SK-N-SH (cell line): ENCODE data around the gene CACNG3. TPM values are rescaled to one million over a fixed set of nuclear protein-coding genes. Genes with fewer than 3 reads are reported as not detected.

Source experiments
- CTCF ChIA-PET: fragments of 300-600, 350-600 bp; formaldehyde crosslinking; extraction: SDS; loops from one replicate; lab custom pipeline; 2021; lab: Yijun Ruan, JAX
- POLR2A ChIA-PET: fragments of 350-600 bp; sonication (Branson Sonifier 250); formaldehyde crosslinking; extraction: SDS; loops from one replicate; lab custom pipeline; 2020; ENCODE audit warnings: antibody characterized with exemption, inconsistent platforms; lab: Yijun Ruan, JAX
- DNase-seq: peaks from one replicate; pipeline ENCODE4 v3.0.0; 2012
- H2AFZ ChIP-seq: fragments of 200-600 bp; sonication (generic); 2 replicates; pipeline ENCODE4 v1.8.1; 2016; ENCODE audit warnings: antibody characterized with exemption, mild to moderate bottlenecking, low read depth
- H3F3A ChIP-seq: fragments of 200-600 bp; sonication (generic); replicated peaks from 2 replicates; pipeline ENCODE3; 2016; ENCODE audit warnings: antibody characterized with exemption, mild to moderate bottlenecking; ENCODE audit not compliant: insufficient read depth
- H3K27ac ChIP-seq, 2 experiments: fragments of 200-500 bp in 1 of 2; fragments of 200-600 bp in 1 of 2; sonication (Bioruptor generic) in 1 of 2; sonication (generic), shearing (Covaris generic) in 1 of 2; 2 replicates each; pipeline versions ENCODE4 v1.5.1 to v1.6.1; 2014 to 2016; ENCODE audit warnings: low read depth in 2 of 2, inconsistent platforms in 1 of 2, low read length in 1 of 2, mild to moderate bottlenecking in 1 of 2, mixed read lengths in 1 of 2
- H3K27me3 ChIP-seq: fragments of 200-600 bp; sonication (generic), shearing (Covaris generic); 2 replicates; pipeline ENCODE4 v1.6.1; 2016; ENCODE audit warnings: mixed run types; ENCODE audit not compliant: insufficient read depth
- H3K36me3 ChIP-seq, 2 experiments: fragments of 200-500 bp in 1 of 2; fragments of 200-600 bp in 1 of 2; sonication (Bioruptor generic) in 1 of 2; sonication (generic) in 1 of 2; replicated peaks in 1 of 2; 2 replicates each; pipeline versions ENCODE3 to v1.5.1; 2014 to 2016; ENCODE audit warnings: low read length in 1 of 2, mild to moderate bottlenecking in 1 of 2; ENCODE audit not compliant: insufficient read depth in 2 of 2, control insufficient read depth in 1 of 2
- H3K4me1 ChIP-seq, 2 experiments: fragments of 200-500 bp in 1 of 2; fragments of 200-600 bp in 1 of 2; sonication (Bioruptor generic) in 1 of 2; sonication (generic), shearing (Covaris generic) in 1 of 2; 2 replicates each; pipeline versions ENCODE4 v1.5.1 to v1.6.1; 2014 to 2016; ENCODE audit warnings: low read depth in 1 of 2, low read length in 1 of 2, mixed run types in 1 of 2; ENCODE audit not compliant: insufficient read depth in 2 of 2, control insufficient read depth in 1 of 2
- H3K4me2 ChIP-seq: fragments of 200-600 bp; sonication (generic), shearing (Covaris generic); 2 replicates; pipeline ENCODE4 v1.6.1; 2017; ENCODE audit warnings: mixed run types
- H3K4me3 ChIP-seq, 2 experiments: fragments of 200-500 bp in 1 of 2; fragments of 200-600 bp in 1 of 2; sonication (Bioruptor generic) in 1 of 2; sonication (generic), shearing (Covaris generic) in 1 of 2; 2 replicates each; pipeline versions ENCODE4 v1.5.1 to v1.8.1; 2014 to 2016; ENCODE audit warnings: low read depth in 2 of 2, inconsistent platforms in 1 of 2, low read length in 1 of 2, mild to moderate bottlenecking in 1 of 2, mixed read lengths in 1 of 2, moderate library complexity in 1 of 2
- H3K79me2 ChIP-seq: fragments of 200-600 bp; sonication (generic); 2 replicates; pipeline ENCODE4 v1.8.1; 2017; ENCODE audit warnings: mild to moderate bottlenecking; ENCODE audit not compliant: insufficient read depth
- H3K9ac ChIP-seq: fragments of 200-600 bp; sonication (generic); 2 replicates; pipeline ENCODE4 v1.6.1; 2017; ENCODE audit warnings: mixed run types
- H3K9me2 ChIP-seq: fragments of 200-600 bp; sonication (generic); 2 replicates; pipeline ENCODE4 v1.6.1; 2017; ENCODE audit warnings: mixed run types
- H3K9me3 ChIP-seq: fragments of 200-600 bp; sonication (generic); 2 replicates; pipeline ENCODE4 v1.6.1; 2017; ENCODE audit warnings: mixed run types, mild to moderate bottlenecking, moderate library complexity
- H4K20me1 ChIP-seq: fragments of 200-600 bp; sonication (generic); 2 replicates; pipeline ENCODE4 v1.6.1; 2017; ENCODE audit warnings: mild to moderate bottlenecking, mixed run types; ENCODE audit not compliant: insufficient read depth
- ELF1 ChIP-seq: IDR thresholded peaks from 2 replicates; pipeline ENCODE4 v1.4.0; 2012
- FOSL2 ChIP-seq: IDR thresholded peaks from 2 replicates; pipeline ENCODE4 v1.4.0; 2012; ENCODE audit warnings: low read depth, mild to moderate bottlenecking, moderate library complexity, borderline replicate concordance
- FOXJ3 ChIP-seq: sonication (generic); formaldehyde crosslinking; IDR thresholded peaks from 2 replicates; pipeline ENCODE4 v1.5.1; 2020; ENCODE audit warnings: mild to moderate bottlenecking, missing genetic modification reagents
- FOXM1 ChIP-seq: IDR thresholded peaks from 2 replicates; pipeline ENCODE4 v1.4.0; 2012; ENCODE audit warnings: low read depth, mild to moderate bottlenecking
- GABPA ChIP-seq: IDR thresholded peaks from 2 replicates; pipeline ENCODE4 v1.4.0; 2012; ENCODE audit warnings: low read depth, mild to moderate bottlenecking
- MEF2A ChIP-seq: IDR thresholded peaks from 2 replicates; pipeline ENCODE4 v1.4.0; 2012; ENCODE audit warnings: low read depth, borderline replicate concordance
- MXI1 ChIP-seq: IDR thresholded peaks from 2 replicates; pipeline ENCODE4 v1.6.1; 2012; ENCODE audit warnings: mild to moderate bottlenecking, low read depth, low read length, improper control_type of control experiment
- NRF1 ChIP-seq: IDR thresholded peaks from 2 replicates; pipeline ENCODE4 v1.6.1; 2012; ENCODE audit warnings: low read depth, mild to moderate bottlenecking, low read length
- POLR2AphosphoS5 ChIP-seq: IDR thresholded peaks from 2 replicates; pipeline ENCODE4 v1.6.1; 2012; ENCODE audit warnings: low read depth, low read length
- RFX5 ChIP-seq: IDR thresholded peaks from 2 replicates; pipeline ENCODE4 v1.6.1; 2012; ENCODE audit warnings: mild to moderate bottlenecking, improper control_type of control experiment, low read length
- RXRA ChIP-seq: IDR thresholded peaks from 2 replicates; pipeline ENCODE4 v1.4.0; 2012; ENCODE audit warnings: low read depth, mild to moderate bottlenecking, borderline replicate concordance
- TAF1 ChIP-seq: IDR thresholded peaks from 2 replicates; pipeline ENCODE4 v1.6.1; 2012; ENCODE audit warnings: low read depth, mild to moderate bottlenecking, low read length, moderate library complexity, borderline replicate concordance
- TCF12 ChIP-seq: IDR thresholded peaks from 2 replicates; pipeline ENCODE4 v1.4.0; 2012
- USF1 ChIP-seq: IDR thresholded peaks from 2 replicates; pipeline ENCODE4 v1.4.0; 2012; ENCODE audit warnings: low read depth, borderline replicate concordance
- YY1 ChIP-seq: IDR thresholded peaks from 2 replicates; pipeline ENCODE4 v1.4.0; 2012; ENCODE audit warnings: low read depth, mild to moderate bottlenecking
- WGBS: methylation state at CpG from one replicate; pipeline ENCODE4 v1.1.6; 2017; ENCODE audit warnings: low lambda C conversion rate; 5-methylcytosine and 5-hydroxymethylcytosine counted together
- polyA plus RNA-seq, 3 experiments: library from polyadenylated mRNA; depleted of rRNA; stranded (reverse); fragments of >200 nt; gene quantifications; 2 replicates each; pipeline ENCODE4 v1.2.3, GENCODE V29; 2012
- TF ChIP-seq, protein P1 (sequence below): IDR thresholded peaks from 2 replicates; pipeline ENCODE4; 2012
- TF ChIP-seq, protein P2 (sequence below): IDR thresholded peaks from 2 replicates; pipeline ENCODE4 v1.4.0; 2012; ENCODE audit warnings: low read depth, borderline replicate concordance

The CACNG3 gene
- polyA plus RNA-seq, 1 of the 3 experiments (the other 2 are of a cell fraction) = not detected

DNA sequence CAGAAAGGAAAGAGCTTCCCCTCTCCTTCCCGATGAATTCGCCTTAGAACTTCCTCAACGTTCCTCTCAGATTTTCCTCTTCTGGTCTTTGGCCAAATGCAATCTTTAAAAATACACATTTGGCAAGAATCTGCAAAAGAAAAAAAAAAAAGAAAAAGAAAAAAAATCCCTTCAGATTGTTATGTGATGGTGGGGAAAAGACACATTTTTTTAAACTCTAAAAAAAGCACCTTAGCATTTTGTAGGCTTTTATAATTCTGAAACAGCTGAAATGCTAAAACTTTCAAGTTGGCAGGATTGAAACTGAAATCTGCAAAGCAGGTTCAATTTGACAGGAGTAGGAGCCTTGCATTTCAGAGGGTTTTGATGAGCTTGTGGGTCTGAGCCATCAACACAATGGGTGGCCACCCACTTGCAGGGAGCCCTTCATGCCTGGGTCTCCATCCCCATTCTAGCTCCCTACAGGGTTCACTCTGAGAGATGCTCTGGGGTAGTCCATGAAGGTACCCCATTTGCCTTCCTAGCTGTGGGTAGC lies 33.1 kb downstream of the CACNG3 start (continued):
- TF ChIP-seq FOXM1 (no peak), MXI1 (no peak)
- TF ChIP-seq, protein P1, sequence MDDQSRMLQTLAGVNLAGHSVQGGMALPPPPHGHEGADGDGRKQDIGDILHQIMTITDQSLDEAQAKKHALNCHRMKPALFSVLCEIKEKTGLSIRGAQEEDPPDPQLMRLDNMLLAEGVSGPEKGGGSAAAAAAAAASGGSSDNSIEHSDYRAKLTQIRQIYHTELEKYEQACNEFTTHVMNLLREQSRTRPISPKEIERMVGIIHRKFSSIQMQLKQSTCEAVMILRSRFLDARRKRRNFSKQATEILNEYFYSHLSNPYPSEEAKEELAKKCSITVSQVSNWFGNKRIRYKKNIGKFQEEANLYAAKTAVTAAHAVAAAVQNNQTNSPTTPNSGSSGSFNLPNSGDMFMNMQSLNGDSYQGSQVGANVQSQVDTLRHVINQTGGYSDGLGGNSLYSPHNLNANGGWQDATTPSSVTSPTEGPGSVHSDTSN = no peak

GRCh38 chr16:24291932-24292331 lies 35.8 kb downstream of the CACNG3 start:
- Histone ChIP-seq H3K79me2 (no peaks in the 10 kb centered on the region), H3K27me3 (no peaks in the 10 kb centered on the region), H3K9me2 (no peaks in the 10 kb centered on the region), H3K36me3 (no peaks in the 10 kb centered on the region), H3K4me1 (no peaks in the 10 kb centered on the region), H3K4me3 (no peak overlapping the region), H3K9ac (no peak overlapping the region), H3K9me3 (no peaks in the 10 kb centered on the region), H3K27ac (no peak overlapping the region), H3K4me2 (no peak overlapping the region), H2AFZ (no peak overlapping the region), H4K20me1 (no peaks in the 10 kb centered on the region), H3F3A (no peaks in the 10 kb centered on the region)
- ChIA-PET CTCF (no interaction called here), POLR2A (no interaction called here)
- 22% methylated on average over 10 of the region's 10 CpGs for WGBS
- no peak for DNase-seq
- no peak for TF ChIP-seq FOXM1
- no peak for TF ChIP-seq YY1
- TF ChIP-seq FOXJ3 (CRISPR knock-in tag) = no peak
- no peak for TF ChIP-seq RFX5
- TF ChIP-seq USF1 = no peak
- no peak for TF ChIP-seq MEF2A
- no peak for TF ChIP-seq TCF12
- TF ChIP-seq, protein P2, sequence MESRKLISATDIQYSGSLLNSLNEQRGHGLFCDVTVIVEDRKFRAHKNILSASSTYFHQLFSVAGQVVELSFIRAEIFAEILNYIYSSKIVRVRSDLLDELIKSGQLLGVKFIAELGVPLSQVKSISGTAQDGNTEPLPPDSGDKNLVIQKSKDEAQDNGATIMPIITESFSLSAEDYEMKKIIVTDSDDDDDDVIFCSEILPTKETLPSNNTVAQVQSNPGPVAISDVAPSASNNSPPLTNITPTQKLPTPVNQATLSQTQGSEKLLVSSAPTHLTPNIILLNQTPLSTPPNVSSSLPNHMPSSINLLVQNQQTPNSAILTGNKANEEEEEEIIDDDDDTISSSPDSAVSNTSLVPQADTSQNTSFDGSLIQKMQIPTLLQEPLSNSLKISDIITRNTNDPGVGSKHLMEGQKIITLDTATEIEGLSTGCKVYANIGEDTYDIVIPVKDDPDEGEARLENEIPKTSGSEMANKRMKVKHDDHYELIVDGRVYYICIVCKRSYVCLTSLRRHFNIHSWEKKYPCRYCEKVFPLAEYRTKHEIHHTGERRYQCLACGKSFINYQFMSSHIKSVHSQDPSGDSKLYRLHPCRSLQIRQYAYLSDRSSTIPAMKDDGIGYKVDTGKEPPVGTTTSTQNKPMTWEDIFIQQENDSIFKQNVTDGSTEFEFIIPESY = no peak
- no peak for TF ChIP-seq RXRA
- TF ChIP-seq FOSL2 = no peak
- TF ChIP-seq, protein P1 = no peak
- no peak for TF ChIP-seq POLR2AphosphoS5
- TF ChIP-seq ELF1 = no peak
- no peak for TF ChIP-seq GABPA
- no peak for TF ChIP-seq NRF1
- no peak for TF ChIP-seq TAF1
